K562 (cell line): ENCODE data around the gene CARD11. TPM values are rescaled to one million over a fixed set of nuclear protein-coding genes. Genes with fewer than 3 reads are reported as not detected.

Experiments used
- polyA plus RNA-seq, 8 experiments: library from polyadenylated mRNA; depleted of rRNA in 4 of 8; stranded (reverse) in 5 of 8; unstranded in 3 of 8; fragments of >200 nt; fragmentation: Nextera tagmentation in 2 of 8; fragmentation: Illumina TruSeq in 1 of 8; extraction: Ambion mirVana in 2 of 8; extraction: Trizol in 1 of 8; gene quantifications; 2 replicates each; pipeline versions ENCODE4 v1.2.1 to v1.2.3, GENCODE V29; 2011 to 2014; ENCODE audit warnings: inconsistent platforms in 1 of 8, missing spikeins in 1 of 8
- total RNA-seq, 7 experiments: library from RNA; depleted of rRNA in 6 of 7; stranded (reverse); fragments of >200 nt in 6 of 7; fragmentation: Illumina TruSeq in 2 of 7; extraction: Trizol in 2 of 7; gene quantifications; 2 replicates each; pipeline versions ENCODE4 v1.2.1 to v1.2.3, GENCODE V29; 2011 to 2021; ENCODE audit warnings: low replicate concordance in 1 of 7

The CARD11 gene
- total and polyA plus RNA-seq, 9 of the 15 experiments (the other 6 are each of a cell fraction or from before 2014, with no cell fraction given), result 0.07 to 12.8 (median 5.7) TPM

Other genes starting within 250 kb of the CARD11 start
- gene GNA12, start 199.6 kb downstream of the CARD11 start, total RNA-seq (2014; rRNA removed), result 3.6 and 6.3 TPM in 2 replicates
- 6.6 and 8.4 TPM in 2 replicates for gene GNA12, start 199.6 kb downstream of the CARD11 start, total RNA-seq (2014; rRNA removed; fragmentation: Illumina TruSeq; extraction: Trizol)
- gene GNA12, start 199.6 kb downstream of the CARD11 start, total RNA-seq (2015; rRNA removed; fragmentation: Illumina TruSeq; extraction: Trizol), result 9.2 and 9.6 TPM in 2 replicates
- 24.5 and 25.0 TPM in 2 replicates for gene GNA12, start 199.6 kb downstream of the CARD11 start, total RNA-seq (2021)
- gene GNA12, start 199.6 kb downstream of the CARD11 start, polyA plus RNA-seq (2011; rRNA removed), result 32.7 and 34.2 TPM in 2 replicates
- gene GNA12, start 199.6 kb downstream of the CARD11 start, polyA plus RNA-seq (2014; fragmentation: Illumina TruSeq; extraction: Trizol), result 19.4 and 20.7 TPM in 2 replicates
- 1 to 10 TPM in 1 of 2 experiments, under 1 TPM in 1; 0.65 to 2.2 TPM for gene GNA12, start 199.6 kb downstream of the CARD11 start, polyA plus RNA-seq (2014; fragmentation: Nextera tagmentation; extraction: Ambion mirVana)
- gene GNA12, start 199.6 kb downstream of the CARD11 start, polyA plus RNA-seq (2014; rRNA removed), result 16.4 and 18.3 TPM in 2 replicates